ENCODE data around the gene DNAH8.

DNA sequence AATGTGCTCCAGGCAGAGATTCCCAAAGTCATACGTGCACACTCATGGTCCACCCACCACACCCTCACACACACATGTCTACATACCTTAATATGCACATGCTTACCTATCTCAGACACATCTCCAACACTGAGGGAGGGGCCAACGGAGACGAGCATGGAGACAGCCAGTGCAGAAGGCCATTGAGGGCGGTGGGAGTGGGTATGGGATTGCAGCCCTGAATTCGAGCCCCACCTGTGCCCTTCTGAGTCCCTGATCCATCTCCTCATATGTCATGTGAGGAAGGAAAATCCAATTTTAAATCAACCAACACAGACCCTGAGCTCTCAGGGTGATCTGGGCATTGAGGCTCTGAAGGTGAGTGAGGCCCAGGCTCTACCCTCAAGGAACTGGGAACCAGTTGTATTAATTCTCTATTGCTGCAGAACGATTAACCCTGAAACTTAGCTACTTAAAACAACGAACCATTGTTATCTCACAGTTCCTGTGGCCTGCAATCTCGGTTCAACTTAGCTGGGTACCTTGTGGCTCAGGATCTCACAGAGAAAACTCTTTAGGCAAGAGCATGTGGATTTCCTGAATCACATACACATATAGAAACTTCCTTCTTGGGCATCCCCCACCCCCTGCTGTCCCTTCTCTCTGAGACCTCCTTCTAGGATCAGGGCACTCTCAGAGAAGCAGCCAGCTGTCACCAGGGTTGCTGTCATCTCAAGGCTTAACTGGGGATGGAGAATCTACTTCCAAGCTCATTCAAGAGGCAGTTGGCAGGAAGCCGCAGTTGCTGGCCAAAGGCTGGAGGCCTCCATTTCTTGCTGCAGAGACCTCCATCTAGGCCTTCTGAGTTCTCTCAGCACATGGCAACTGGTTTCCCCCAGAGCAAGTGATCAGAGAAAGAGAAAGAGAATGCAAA lies 361.8 kb downstream of the DNAH8 start:
- TF ChIP-seq EP300 (IDR thresholded peaks at IDR 0.05): no peak
- TF ChIP-seq, protein P1, sequence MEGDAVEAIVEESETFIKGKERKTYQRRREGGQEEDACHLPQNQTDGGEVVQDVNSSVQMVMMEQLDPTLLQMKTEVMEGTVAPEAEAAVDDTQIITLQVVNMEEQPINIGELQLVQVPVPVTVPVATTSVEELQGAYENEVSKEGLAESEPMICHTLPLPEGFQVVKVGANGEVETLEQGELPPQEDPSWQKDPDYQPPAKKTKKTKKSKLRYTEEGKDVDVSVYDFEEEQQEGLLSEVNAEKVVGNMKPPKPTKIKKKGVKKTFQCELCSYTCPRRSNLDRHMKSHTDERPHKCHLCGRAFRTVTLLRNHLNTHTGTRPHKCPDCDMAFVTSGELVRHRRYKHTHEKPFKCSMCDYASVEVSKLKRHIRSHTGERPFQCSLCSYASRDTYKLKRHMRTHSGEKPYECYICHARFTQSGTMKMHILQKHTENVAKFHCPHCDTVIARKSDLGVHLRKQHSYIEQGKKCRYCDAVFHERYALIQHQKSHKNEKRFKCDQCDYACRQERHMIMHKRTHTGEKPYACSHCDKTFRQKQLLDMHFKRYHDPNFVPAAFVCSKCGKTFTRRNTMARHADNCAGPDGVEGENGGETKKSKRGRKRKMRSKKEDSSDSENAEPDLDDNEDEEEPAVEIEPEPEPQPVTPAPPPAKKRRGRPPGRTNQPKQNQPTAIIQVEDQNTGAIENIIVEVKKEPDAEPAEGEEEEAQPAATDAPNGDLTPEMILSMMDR (IDR thresholded peaks at IDR 0.05): no peak
